SK-N-SH (cell line): ENCODE results near the gene SLC5A9. TPM values are rescaled to one million over a fixed set of nuclear protein-coding genes. Genes with fewer than 3 reads are reported as not detected.

Experiments used
- CTCF ChIA-PET: fragments of 300-600, 350-600 bp; formaldehyde crosslinking; extraction: SDS; loops from one replicate; lab custom pipeline; 2021; lab: Yijun Ruan, JAX
- POLR2A ChIA-PET: fragments of 350-600 bp; sonication (Branson Sonifier 250); formaldehyde crosslinking; extraction: SDS; loops from one replicate; lab custom pipeline; 2020; ENCODE audit warnings: antibody characterized with exemption, inconsistent platforms; lab: Yijun Ruan, JAX
- DNase-seq: peaks from one replicate; pipeline ENCODE4 v3.0.0; 2012
- H2AFZ ChIP-seq: fragments of 200-600 bp; sonication (generic); 2 replicates; pipeline ENCODE4 v1.8.1; 2016; ENCODE audit warnings: antibody characterized with exemption, mild to moderate bottlenecking, low read depth
- H3F3A ChIP-seq: fragments of 200-600 bp; sonication (generic); replicated peaks from 2 replicates; pipeline ENCODE3; 2016; ENCODE audit warnings: antibody characterized with exemption, mild to moderate bottlenecking; ENCODE audit not compliant: insufficient read depth
- H3K27ac ChIP-seq, 2 experiments: fragments of 200-500 bp in 1 of 2; fragments of 200-600 bp in 1 of 2; sonication (Bioruptor generic) in 1 of 2; sonication (generic), shearing (Covaris generic) in 1 of 2; 2 replicates each; pipeline versions ENCODE4 v1.5.1 to v1.6.1; 2014 to 2016; ENCODE audit warnings: low read depth in 2 of 2, inconsistent platforms in 1 of 2, low read length in 1 of 2, mild to moderate bottlenecking in 1 of 2, mixed read lengths in 1 of 2
- H3K27me3 ChIP-seq: fragments of 200-600 bp; sonication (generic), shearing (Covaris generic); 2 replicates; pipeline ENCODE4 v1.6.1; 2016; ENCODE audit warnings: mixed run types; ENCODE audit not compliant: insufficient read depth
- H3K36me3 ChIP-seq, 2 experiments: fragments of 200-500 bp in 1 of 2; fragments of 200-600 bp in 1 of 2; sonication (Bioruptor generic) in 1 of 2; sonication (generic) in 1 of 2; replicated peaks in 1 of 2; 2 replicates each; pipeline versions ENCODE3 to v1.5.1; 2014 to 2016; ENCODE audit warnings: low read length in 1 of 2, mild to moderate bottlenecking in 1 of 2; ENCODE audit not compliant: insufficient read depth in 2 of 2, control insufficient read depth in 1 of 2
- H3K4me1 ChIP-seq, 2 experiments: fragments of 200-500 bp in 1 of 2; fragments of 200-600 bp in 1 of 2; sonication (Bioruptor generic) in 1 of 2; sonication (generic), shearing (Covaris generic) in 1 of 2; 2 replicates each; pipeline versions ENCODE4 v1.5.1 to v1.6.1; 2014 to 2016; ENCODE audit warnings: low read depth in 1 of 2, low read length in 1 of 2, mixed run types in 1 of 2; ENCODE audit not compliant: insufficient read depth in 2 of 2, control insufficient read depth in 1 of 2
- H3K4me2 ChIP-seq: fragments of 200-600 bp; sonication (generic), shearing (Covaris generic); 2 replicates; pipeline ENCODE4 v1.6.1; 2017; ENCODE audit warnings: mixed run types
- H3K4me3 ChIP-seq, 2 experiments: fragments of 200-500 bp in 1 of 2; fragments of 200-600 bp in 1 of 2; sonication (Bioruptor generic) in 1 of 2; sonication (generic), shearing (Covaris generic) in 1 of 2; 2 replicates each; pipeline versions ENCODE4 v1.5.1 to v1.8.1; 2014 to 2016; ENCODE audit warnings: low read depth in 2 of 2, inconsistent platforms in 1 of 2, low read length in 1 of 2, mild to moderate bottlenecking in 1 of 2, mixed read lengths in 1 of 2, moderate library complexity in 1 of 2
- H3K79me2 ChIP-seq: fragments of 200-600 bp; sonication (generic); 2 replicates; pipeline ENCODE4 v1.8.1; 2017; ENCODE audit warnings: mild to moderate bottlenecking; ENCODE audit not compliant: insufficient read depth
- H3K9ac ChIP-seq: fragments of 200-600 bp; sonication (generic); 2 replicates; pipeline ENCODE4 v1.6.1; 2017; ENCODE audit warnings: mixed run types
- H3K9me2 ChIP-seq: fragments of 200-600 bp; sonication (generic); 2 replicates; pipeline ENCODE4 v1.6.1; 2017; ENCODE audit warnings: mixed run types
- H3K9me3 ChIP-seq: fragments of 200-600 bp; sonication (generic); 2 replicates; pipeline ENCODE4 v1.6.1; 2017; ENCODE audit warnings: mixed run types, mild to moderate bottlenecking, moderate library complexity
- H4K20me1 ChIP-seq: fragments of 200-600 bp; sonication (generic); 2 replicates; pipeline ENCODE4 v1.6.1; 2017; ENCODE audit warnings: mild to moderate bottlenecking, mixed run types; ENCODE audit not compliant: insufficient read depth
- FOXM1 ChIP-seq: IDR thresholded peaks from 2 replicates; pipeline ENCODE4 v1.4.0; 2012; ENCODE audit warnings: low read depth, mild to moderate bottlenecking
- GATA2 ChIP-seq: sonication (generic); formaldehyde crosslinking; IDR thresholded peaks from 2 replicates; pipeline ENCODE4 v1.5.0; 2020; ENCODE audit warnings: mild to moderate bottlenecking, missing genetic modification reagents
- MAX ChIP-seq: IDR thresholded peaks from 2 replicates; pipeline ENCODE4 v1.4.0; 2012; ENCODE audit warnings: low read depth
- MEF2A ChIP-seq: IDR thresholded peaks from 2 replicates; pipeline ENCODE4 v1.4.0; 2012; ENCODE audit warnings: low read depth, borderline replicate concordance
- MXI1 ChIP-seq: IDR thresholded peaks from 2 replicates; pipeline ENCODE4 v1.6.1; 2012; ENCODE audit warnings: mild to moderate bottlenecking, low read depth, low read length, improper control_type of control experiment
- PBX3 ChIP-seq: IDR thresholded peaks from 2 replicates; pipeline ENCODE4; 2012
- POLR2AphosphoS5 ChIP-seq: IDR thresholded peaks from 2 replicates; pipeline ENCODE4 v1.6.1; 2012; ENCODE audit warnings: low read depth, low read length
- RXRA ChIP-seq: IDR thresholded peaks from 2 replicates; pipeline ENCODE4 v1.4.0; 2012; ENCODE audit warnings: low read depth, mild to moderate bottlenecking, borderline replicate concordance
- SIN3A ChIP-seq: IDR thresholded peaks from 2 replicates; pipeline ENCODE4 v1.6.1; 2012; ENCODE audit warnings: low read depth, mild to moderate bottlenecking, low read length, moderate library complexity, borderline replicate concordance
- TAF1 ChIP-seq: IDR thresholded peaks from 2 replicates; pipeline ENCODE4 v1.6.1; 2012; ENCODE audit warnings: low read depth, mild to moderate bottlenecking, low read length, moderate library complexity, borderline replicate concordance
- TEAD4 ChIP-seq: IDR thresholded peaks from 2 replicates; pipeline ENCODE4 v1.4.0; 2012; ENCODE audit warnings: mild to moderate bottlenecking, borderline replicate concordance; ENCODE audit not compliant: insufficient read depth
- WGBS: methylation state at CpG from one replicate; pipeline ENCODE4 v1.1.6; 2017; ENCODE audit warnings: low lambda C conversion rate; 5-methylcytosine and 5-hydroxymethylcytosine counted together
- polyA plus RNA-seq, 3 experiments: library from polyadenylated mRNA; depleted of rRNA; stranded (reverse); fragments of >200 nt; gene quantifications; 2 replicates each; pipeline ENCODE4 v1.2.3, GENCODE V29; 2012
- TF ChIP-seq, protein P1 (sequence below): IDR thresholded peaks from 2 replicates; pipeline ENCODE4 v1.4.0; 2012; ENCODE audit warnings: low read depth, borderline replicate concordance
- TF ChIP-seq, protein P2 (sequence below): IDR thresholded peaks from 2 replicates; pipeline ENCODE4 v1.4.0; 2012; ENCODE audit warnings: low read depth, borderline replicate concordance

Gene SLC5A9
- polyA plus RNA-seq, 1 of the 3 experiments (the other 2 are of a cell fraction): not detected

GRCh38 chr1:48215889-48216288 is 6.6 kb upstream of the SLC5A9 start:
- Histone ChIP-seq H3K36me3 (no peaks in the 10 kb centered on the region), H3F3A (no peaks in the 10 kb centered on the region)

DNA sequence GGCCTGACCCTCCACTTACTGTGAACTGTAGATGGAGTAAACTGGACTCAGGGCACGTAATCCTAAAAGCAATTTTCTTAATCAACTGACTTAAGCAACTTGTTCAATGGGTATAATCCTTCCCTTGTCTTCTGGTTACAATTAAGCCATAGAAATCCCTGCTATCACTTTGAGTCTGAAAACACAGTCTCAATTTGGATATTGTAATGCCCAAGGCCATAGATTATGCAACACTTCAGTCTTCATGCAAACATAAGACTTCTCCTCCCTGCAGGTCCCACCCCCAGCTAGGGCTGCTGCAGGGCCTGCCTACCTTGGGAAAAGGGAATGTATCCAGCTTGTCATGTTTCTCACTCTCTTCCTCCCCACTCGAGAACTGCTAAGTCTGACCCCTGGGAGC is 6.2 kb upstream of the SLC5A9 start:
- no peak overlapping the region for H3K27ac ChIP-seq
- POLR2A ChIA-PET: no interaction called here
- no peak overlapping the region for H3K4me2 ChIP-seq
- CTCF ChIA-PET: interaction anchor here (0.8 to 3.6 kb wide), 7 partner anchors 9 to 281 kb away, joined by 3 to 19 read pairs (median 6); no protein-coding TSS in a partner anchor
- H3K9me3 ChIP-seq: no peaks in the 10 kb centered on the region
- DNase-seq: no peak
- H3K36me3 ChIP-seq: no peaks in the 10 kb centered on the region
- H3K9ac ChIP-seq: no peak overlapping the region
- no peaks in the 10 kb centered on the region for H4K20me1 ChIP-seq
- H3K27me3 ChIP-seq: peaks cover 8% of the 10 kb centered on the region; the same call in 1 of the 2 replicates
- H2AFZ ChIP-seq: no peak overlapping the region
- H3K4me1 ChIP-seq: no peaks in the 10 kb centered on the region
- WGBS: 33% methylated on average over 2 of the region's 2 CpGs
- H3K4me3 ChIP-seq: no peak overlapping the region
- no peaks in the 10 kb centered on the region for H3K9me2 ChIP-seq
- H3K79me2 ChIP-seq: no peaks in the 10 kb centered on the region
- H3F3A ChIP-seq: no peaks in the 10 kb centered on the region
- no peak for TF ChIP-seq TAF1
- TF ChIP-seq SIN3A: no peak
- TF ChIP-seq, protein P1, sequence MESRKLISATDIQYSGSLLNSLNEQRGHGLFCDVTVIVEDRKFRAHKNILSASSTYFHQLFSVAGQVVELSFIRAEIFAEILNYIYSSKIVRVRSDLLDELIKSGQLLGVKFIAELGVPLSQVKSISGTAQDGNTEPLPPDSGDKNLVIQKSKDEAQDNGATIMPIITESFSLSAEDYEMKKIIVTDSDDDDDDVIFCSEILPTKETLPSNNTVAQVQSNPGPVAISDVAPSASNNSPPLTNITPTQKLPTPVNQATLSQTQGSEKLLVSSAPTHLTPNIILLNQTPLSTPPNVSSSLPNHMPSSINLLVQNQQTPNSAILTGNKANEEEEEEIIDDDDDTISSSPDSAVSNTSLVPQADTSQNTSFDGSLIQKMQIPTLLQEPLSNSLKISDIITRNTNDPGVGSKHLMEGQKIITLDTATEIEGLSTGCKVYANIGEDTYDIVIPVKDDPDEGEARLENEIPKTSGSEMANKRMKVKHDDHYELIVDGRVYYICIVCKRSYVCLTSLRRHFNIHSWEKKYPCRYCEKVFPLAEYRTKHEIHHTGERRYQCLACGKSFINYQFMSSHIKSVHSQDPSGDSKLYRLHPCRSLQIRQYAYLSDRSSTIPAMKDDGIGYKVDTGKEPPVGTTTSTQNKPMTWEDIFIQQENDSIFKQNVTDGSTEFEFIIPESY: no peak
- TF ChIP-seq PBX3: no peak
- TF ChIP-seq MXI1: no peak
- TF ChIP-seq POLR2AphosphoS5: no peak
- no peak for TF ChIP-seq FOXM1
- no peak for TF ChIP-seq MEF2A
- TF ChIP-seq, protein P2, sequence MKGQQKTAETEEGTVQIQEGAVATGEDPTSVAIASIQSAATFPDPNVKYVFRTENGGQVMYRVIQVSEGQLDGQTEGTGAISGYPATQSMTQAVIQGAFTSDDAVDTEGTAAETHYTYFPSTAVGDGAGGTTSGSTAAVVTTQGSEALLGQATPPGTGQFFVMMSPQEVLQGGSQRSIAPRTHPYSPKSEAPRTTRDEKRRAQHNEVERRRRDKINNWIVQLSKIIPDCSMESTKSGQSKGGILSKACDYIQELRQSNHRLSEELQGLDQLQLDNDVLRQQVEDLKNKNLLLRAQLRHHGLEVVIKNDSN: no peak
- TF ChIP-seq MAX: no peak
- TF ChIP-seq RXRA: no peak
- TF ChIP-seq TEAD4: no peak
- no peak for TF ChIP-seq GATA2 (CRISPR knock-in tag)

More at GRCh38 chr1:48215889-48216288, 6.6 kb upstream of the SLC5A9 start:
- H3K9me3 ChIP-seq: no peaks in the 10 kb centered on the region
- H3K27ac ChIP-seq: no peak overlapping the region
- ChIA-PET POLR2A (no interaction called here), CTCF (interaction anchor here (0.8 to 3.6 kb wide), 7 partner anchors 9 to 282 kb away, joined by 3 to 19 read pairs (median 6); no protein-coding TSS in a partner anchor)
- TF ChIP-seq, protein P1: no peak
- TF ChIP-seq, protein P2: no peak
- no peak for TF ChIP-seq PBX3
- no peaks in the 10 kb centered on the region for H3K9me2 ChIP-seq
- H3K4me3 ChIP-seq: no peak overlapping the region
- H3K27me3 ChIP-seq: peaks cover 8% of the 10 kb centered on the region; the same call in 1 of the 2 replicates
- no peaks in the 10 kb centered on the region for H4K20me1 ChIP-seq
- H3K9ac ChIP-seq: no peak overlapping the region
- 96% methylated on average over 2 of the region's 2 CpGs for WGBS
- no peak for DNase-seq
- no peaks in the 10 kb centered on the region for H3K79me2 ChIP-seq
- H3K4me2 ChIP-seq: no peak overlapping the region
- no peak overlapping the region for H2AFZ ChIP-seq
- no peaks in the 10 kb centered on the region for H3K4me1 ChIP-seq
